ENCODE results near the gene NXF2B.
"Not testable (repeated sequence)": the region's sequence is repeated elsewhere in the genome, so short reads cannot be mapped to it uniquely, and the experiment has no call there.

Gene NXF2B

GRCh38 chrX:102439908-102440307 is at the start of gene NXF2B:
Gene NXF2B (minus strand): TSS chrX:102440008. CDS start chrX:102380036, 59,972 bp downstream.
- DNase-seq (ENCODE audit: low spot score) = not testable (repeated sequence)

- DNase-seq (ENCODE audit: low spot score) = not testable (repeated sequence)
These were observed 39.0 kb upstream of the NXF2B start for GRCh38 chrX:102478765-102479164.

- DNase-seq (ENCODE audit: low spot score) = not testable (repeated sequence)
These were observed 32.0 kb upstream of the NXF2B start, which contains the start of gene TCP11X2 for GRCh38 chrX:102471762-102472220. Gene TCP11X2 (minus strand): TSS chrX:102471812.

GRCh38 chrX:102470215-102470614 is 30.4 kb upstream of the NXF2B start:
- not testable (repeated sequence) for DNase-seq (ENCODE audit: low spot score)

- DNase-seq (ENCODE audit: low spot score) = not testable (repeated sequence)
These were observed 18.8 kb upstream of the NXF2B start for GRCh38 chrX:102458615-102459014.

GRCh38 chrX:102414493-102414892 is 25.3 kb downstream of the NXF2B start:
- not testable (repeated sequence) for DNase-seq (ENCODE audit: low spot score)

GRCh38 chrX:102345916-102346315 is 93.9 kb downstream of the NXF2B start:
- peak; percentile 48 for DNase-seq (ENCODE audit: low spot score)

- DNase-seq (ENCODE audit: low spot score) = no peak
These were observed 97.9 kb downstream of the NXF2B start for GRCh38 chrX:102341867-102342266.

- DNase-seq (ENCODE audit: low spot score) = no peak
These were observed 100.2 kb downstream of the NXF2B start for GRCh38 chrX:102339312-102340298.

- no peak for DNase-seq (ENCODE audit: low spot score)
These were observed 101.6 kb downstream of the NXF2B start for GRCh38 chrX:102338162-102338561.
